Neuronal stem cell (in vitro differentiated cells): ENCODE results near the gene MYBBP1A.

Source experiments
- DNase-seq: peaks from one replicate; pipeline ENCODE4 v3.0.0-alpha.2; 2013; ENCODE audit warnings: low spot score
- H2AFZ ChIP-seq: one replicate; pipeline ENCODE4 v1.6.1; 2013; ENCODE audit warnings: mild to moderate bottlenecking, low read length, inconsistent platforms
- H2AK5ac ChIP-seq: 2 replicates; pipeline ENCODE4 v1.6.1; 2013; ENCODE audit warnings: low read depth, mild to moderate bottlenecking, inconsistent platforms, low read length, moderate library complexity, mixed read lengths
- H2BK120ac ChIP-seq: 2 replicates; pipeline ENCODE4 v1.6.1; 2013; ENCODE audit warnings: low read depth, mild to moderate bottlenecking, inconsistent platforms, low read length, moderate library complexity, mixed read lengths
- H2BK12ac ChIP-seq: one replicate; pipeline ENCODE4 v1.6.1; 2013; ENCODE audit warnings: low read length, inconsistent platforms
- H2BK15ac ChIP-seq: 2 replicates; pipeline ENCODE4 v1.6.1; 2013; ENCODE audit warnings: mild to moderate bottlenecking, low read length, inconsistent platforms, mixed read lengths
- H2BK5ac ChIP-seq: one replicate; pipeline ENCODE4 v1.6.1; 2013; ENCODE audit warnings: inconsistent platforms, mild to moderate bottlenecking, low read length, moderate library complexity
- H3K14ac ChIP-seq: one replicate; pipeline ENCODE4 v1.6.1; 2013; ENCODE audit warnings: low read length, inconsistent platforms
- H3K18ac ChIP-seq: 2 replicates; pipeline ENCODE4 v1.6.1; 2013; ENCODE audit warnings: low read length, inconsistent platforms
- H3K23ac ChIP-seq: 2 replicates; pipeline ENCODE4 v1.6.1; 2013; ENCODE audit warnings: low read depth, mild to moderate bottlenecking, mixed read lengths, low read length, inconsistent platforms; ENCODE audit not compliant: poor library complexity
- H3K27ac ChIP-seq: replicated peaks from 3 replicates; pipeline ENCODE4 v1.5.1; 2013; ENCODE audit warnings: low read length, inconsistent platforms
- H3K27me3 ChIP-seq, 3 experiments: 2 replicates each; pipeline ENCODE4 v1.6.1; 2013; ENCODE audit warnings: low read length in 3 of 3, mild to moderate bottlenecking in 2 of 3, inconsistent platforms in 1 of 3, low read depth in 1 of 3, mixed read lengths in 1 of 3, moderate library complexity in 1 of 3; ENCODE audit not compliant: control insufficient read depth in 3 of 3, insufficient read depth in 3 of 3
- H3K36me3 ChIP-seq, 2 donors: replicated peaks in 1 of 2; 2 replicates each; pipeline ENCODE4 v1.6.1; 2013; ENCODE audit warnings: low read length in 2 of 2; ENCODE audit not compliant: control insufficient read depth in 2 of 2, insufficient read depth in 2 of 2
- H3K4ac ChIP-seq: 2 replicates; pipeline ENCODE4 v1.6.1; 2013; ENCODE audit warnings: inconsistent platforms, mild to moderate bottlenecking, low read length, moderate library complexity
- H3K4me1 ChIP-seq, 2 donors: 1 replicate in 1 of 2; 2 replicates in 1 of 2; pipeline ENCODE4 v1.6.1; 2013; ENCODE audit warnings: low read length in 2 of 2, low read depth in 1 of 2; ENCODE audit not compliant: control insufficient read depth in 2 of 2, insufficient read depth in 1 of 2
- H3K4me2 ChIP-seq: one replicate; pipeline ENCODE4 v1.6.1; 2013; ENCODE audit warnings: mild to moderate bottlenecking, low read length, inconsistent platforms; ENCODE audit not compliant: insufficient read depth, poor library complexity, severe bottlenecking
- H3K4me3 ChIP-seq, 2 donors: 2 replicates each; pipeline ENCODE4 v1.5.1; 2013; ENCODE audit warnings: low read length in 2 of 2, mild to moderate bottlenecking in 2 of 2, inconsistent platforms in 1 of 2, moderate library complexity in 1 of 2
- H3K79me1 ChIP-seq: one replicate; pipeline ENCODE4 v1.6.1; 2013; ENCODE audit warnings: low read depth, mild to moderate bottlenecking, inconsistent platforms, low read length, moderate library complexity
- H3K9ac ChIP-seq: one replicate; pipeline ENCODE4 v1.6.1; 2013; ENCODE audit warnings: mild to moderate bottlenecking, low read depth, low read length, inconsistent platforms; ENCODE audit not compliant: poor library complexity
- H3K9me3 ChIP-seq, 2 donors: replicated peaks in 1 of 2; 2 replicates each; pipeline versions ENCODE3 to v1.6.1; 2013; ENCODE audit warnings: low read length in 2 of 2, mild to moderate bottlenecking in 2 of 2, inconsistent platforms in 1 of 2, low read depth in 1 of 2, mixed read lengths in 1 of 2, moderate library complexity in 1 of 2; ENCODE audit not compliant: control insufficient read depth in 2 of 2, insufficient read depth in 1 of 2
- H4K8ac ChIP-seq: one replicate; pipeline ENCODE4 v1.6.1; 2013; ENCODE audit warnings: low read depth, mild to moderate bottlenecking, inconsistent platforms, low read length, moderate library complexity
- H4K91ac ChIP-seq: one replicate; pipeline ENCODE4 v1.6.1; 2013; ENCODE audit warnings: low read length, low read depth, mild to moderate bottlenecking, inconsistent platforms; ENCODE audit not compliant: poor library complexity
- WGBS, 2 donors: extraction: QIAGEN DNeasy Blood & Tissue Kit; methylation state at CpG; one replicate each; pipeline ENCODE4 v1.1.7; 2013; ENCODE audit warnings: missing lambda C conversion rate in 2 of 2, mixed read lengths in 1 of 2; ENCODE audit not compliant: insufficient read length in 2 of 2, insufficient replicate concordance in 1 of 2; ENCODE audit errors: extremely low coverage in 2 of 2; 5-methylcytosine and 5-hydroxymethylcytosine counted together

MYBBP1A gene

DNA sequence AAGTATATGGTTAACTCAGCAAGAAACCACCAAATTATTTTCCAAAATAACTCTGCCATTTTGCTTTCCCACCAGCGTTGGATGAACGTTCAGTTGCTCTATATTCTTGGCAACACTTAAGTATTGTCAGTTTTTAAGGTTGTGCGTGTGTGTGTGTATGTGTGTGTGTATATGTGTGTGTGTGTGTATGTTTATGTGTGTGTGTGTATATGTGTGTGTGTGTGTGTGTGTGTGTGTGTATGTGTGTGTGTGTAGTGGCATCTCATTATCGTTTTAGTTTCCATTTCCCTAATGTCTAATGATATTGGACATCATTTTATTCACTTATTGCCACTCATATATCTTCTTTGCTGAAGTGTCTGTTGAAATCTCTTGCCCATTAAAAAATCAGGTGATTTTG, 17.9 kb upstream of the MYBBP1A start:
- H3K36me3 ChIP-seq, result no peaks in the 10 kb centered on the region
- H3K9ac ChIP-seq, result no peak overlapping the region

DNA sequence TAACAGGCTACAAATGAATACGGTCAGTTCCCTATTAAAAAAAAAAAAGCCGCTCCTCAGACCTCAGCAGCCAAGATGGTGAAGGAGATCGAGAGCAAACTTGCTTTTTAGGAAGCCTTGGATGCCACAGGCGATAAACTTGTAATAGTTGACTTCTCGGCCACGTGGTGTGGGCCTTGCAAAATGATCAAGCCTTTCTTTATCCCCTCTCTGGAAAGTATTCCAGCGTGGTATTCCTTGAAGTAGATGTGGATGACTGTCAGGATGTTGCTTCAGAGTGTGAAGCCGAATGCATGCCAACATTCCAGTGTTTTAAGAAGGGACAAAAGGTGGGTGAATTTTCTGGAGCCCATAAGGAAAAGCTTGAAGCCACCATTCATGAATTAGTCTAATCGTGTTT, 16.9 kb upstream of the MYBBP1A start:
- Histone ChIP-seq H2BK15ac (no peak overlapping the region), H2AK5ac (no peak overlapping the region), H3K4ac (no peak overlapping the region), H3K79me1 (no peaks in the 10 kb centered on the region), H2BK120ac (no peak overlapping the region), H3K27me3 (peaks cover 0 to 3% (median 0%) of the 10 kb centered on the region in 3 experiments), H3K9ac (no peak overlapping the region), H3K9me3 (no peaks in the 10 kb centered on the region), H2BK5ac (no peak overlapping the region), H2BK12ac (no peak overlapping the region), H4K8ac (no peak overlapping the region), H3K14ac (no peak overlapping the region), H3K4me2 (no peak overlapping the region), H2AFZ (no peak overlapping the region), H3K4me3 (no peak overlapping the region), H3K36me3 (no peaks in the 10 kb centered on the region), H3K23ac (no peak overlapping the region), H4K91ac (no peak overlapping the region), H3K18ac (no peak overlapping the region), H3K4me1 (peaks cover 12 to 20% of the 10 kb centered on the region in 2 donors), H3K27ac (no peak overlapping the region)
- no peak for DNase-seq
- no CpG with 5 or more reads among the region's 9 CpGs for WGBS, 2 donors

More for the DNA sequence above, 17.9 kb upstream of the MYBBP1A start:
- no peak overlapping the region for H2AK5ac ChIP-seq
- H3K4me1 ChIP-seq, result peaks cover 17 to 24% of the 10 kb centered on the region in 2 donors
- H4K8ac ChIP-seq, result no peak overlapping the region
- no peak overlapping the region for H3K4ac ChIP-seq
- no peak overlapping the region for H3K14ac ChIP-seq
- H2BK12ac ChIP-seq, result no peak overlapping the region
- no peak for DNase-seq
- no peak overlapping the region for H2AFZ ChIP-seq
- no peak overlapping the region for H3K4me2 ChIP-seq
- no peaks in the 10 kb centered on the region for H3K9me3 ChIP-seq
- H3K4me3 ChIP-seq, result no peak overlapping the region
- H2BK15ac ChIP-seq, result no peak overlapping the region
- H3K79me1 ChIP-seq, result no peaks in the 10 kb centered on the region
- H4K91ac ChIP-seq, result no peak overlapping the region
- no CpG with 5 or more reads among the region's 4 CpGs for whole genome bisulfite sequencing, 2 donors
- H3K18ac ChIP-seq, result no peak overlapping the region
- H3K23ac ChIP-seq, result no peak overlapping the region
- no peak overlapping the region for H2BK5ac ChIP-seq
- H3K27me3 ChIP-seq, result peaks cover 0 to 3% (median 0%) of the 10 kb centered on the region in 3 experiments
- no peak overlapping the region for H2BK120ac ChIP-seq
- H3K27ac ChIP-seq, result no peak overlapping the region

DNA sequence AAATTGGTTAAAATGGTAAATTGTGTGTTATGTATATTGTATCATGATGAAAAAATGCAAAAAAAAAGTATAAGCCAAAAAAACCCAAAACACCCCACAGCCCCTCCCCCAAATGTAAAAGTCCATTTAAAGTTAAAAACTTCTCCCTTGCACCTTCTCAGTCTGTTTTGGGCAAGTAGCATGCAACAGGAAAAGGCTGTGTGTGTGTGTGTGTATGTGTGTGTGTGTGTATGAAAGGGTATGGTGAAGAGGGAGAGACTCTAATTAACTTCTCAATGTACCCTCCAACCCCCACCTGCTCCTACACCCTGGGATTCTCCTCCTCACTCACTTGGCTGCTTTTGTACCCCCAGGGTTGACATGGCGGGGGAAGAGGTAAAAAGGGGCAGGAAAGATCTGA, 14.4 kb upstream of the MYBBP1A start:
- no peak overlapping the region for H3K4ac ChIP-seq
- no peak overlapping the region for H3K9ac ChIP-seq
- no peak overlapping the region for H3K4me2 ChIP-seq
- DNase-seq, result no peak
- H2BK12ac ChIP-seq, result no peak overlapping the region
- peaks cover 0 to 9% of the 10 kb centered on the region in 2 donors for H3K4me1 ChIP-seq
- no peaks in the 10 kb centered on the region for H3K79me1 ChIP-seq
- no peak overlapping the region for H4K8ac ChIP-seq
- H2BK120ac ChIP-seq, result no peak overlapping the region
- no peaks in the 10 kb centered on the region for H3K9me3 ChIP-seq
- H3K14ac ChIP-seq, result no peak overlapping the region
- no peak overlapping the region for H4K91ac ChIP-seq
- no peak overlapping the region for H2BK15ac ChIP-seq
- no peaks in the 10 kb centered on the region for H3K36me3 ChIP-seq
- no peak overlapping the region for H3K4me3 ChIP-seq
- no peak overlapping the region for H2AFZ ChIP-seq
- no peak overlapping the region for H3K23ac ChIP-seq
- no peak overlapping the region for H3K18ac ChIP-seq
- H2BK5ac ChIP-seq, result no peak overlapping the region
- H3K27ac ChIP-seq, result no peak overlapping the region
- H2AK5ac ChIP-seq, result no peak overlapping the region
- no CpG with 5 or more reads among the region's 1 CpG for WGBS, 2 donors
- peaks cover 0 to 3% (median 0%) of the 10 kb centered on the region in 3 experiments for H3K27me3 ChIP-seq

DNA sequence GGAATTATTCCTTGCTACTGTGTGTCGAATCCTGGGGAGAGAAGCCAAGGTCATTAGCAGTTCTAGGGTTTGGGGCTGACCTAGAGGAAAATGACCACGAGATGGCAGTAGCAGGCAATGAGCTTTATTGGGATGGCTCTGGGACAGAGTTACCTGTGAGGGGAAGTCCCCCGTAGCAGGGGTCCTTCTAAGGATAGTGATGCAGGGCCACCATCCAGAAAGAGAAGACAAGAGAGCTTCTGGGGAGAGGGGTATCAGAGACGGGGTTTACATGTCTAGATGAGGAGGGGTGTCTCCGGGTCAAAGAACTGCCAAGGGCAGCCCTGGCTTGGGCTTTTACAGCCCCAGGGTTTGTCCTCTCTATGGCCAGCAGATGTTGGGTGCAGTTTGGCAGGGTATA, 11.6 kb upstream of the MYBBP1A start:
- Histone ChIP-seq H3K4me1 (peaks cover 0 to 9% of the 10 kb centered on the region in 2 donors), H4K8ac (no peak overlapping the region), H3K18ac (no peak overlapping the region), H3K79me1 (no peaks in the 10 kb centered on the region), H3K9me3 (no peaks in the 10 kb centered on the region), H3K23ac (no peak overlapping the region), H3K4me3 (no peak overlapping the region), H2AK5ac (no peak overlapping the region), H3K9ac (no peak overlapping the region), H3K4me2 (no peak overlapping the region), H4K91ac (no peak overlapping the region), H3K27ac (no peak overlapping the region), H2AFZ (no peak overlapping the region), H3K27me3 (peaks cover 0 to 12% (median 0%) of the 10 kb centered on the region in 3 experiments), H2BK120ac (no peak overlapping the region), H3K36me3 (no peaks in the 10 kb centered on the region), H2BK12ac (no peak overlapping the region), H2BK15ac (no peak overlapping the region), H3K14ac (no peak overlapping the region), H2BK5ac (no peak overlapping the region), H3K4ac (no peak overlapping the region)
- no CpG with 5 or more reads among the region's 5 CpGs for WGBS, 2 donors
- DNase-seq, result peak; percentile 58
